Neuron (in vitro differentiated cells): Measurements from ENCODE around the gene ZNF106.

Source experiments
- H2AFZ ChIP-seq: one replicate; pipeline ENCODE4 v1.6.1; 2013; ENCODE audit warnings: low read depth, mild to moderate bottlenecking, inconsistent platforms, low read length, moderate library complexity
- H3K27me3 ChIP-seq: one replicate; pipeline ENCODE4 v1.6.1; 2013; ENCODE audit warnings: low read length; ENCODE audit not compliant: insufficient read depth
- H3K36me3 ChIP-seq: one replicate; pipeline ENCODE4 v1.6.1; 2013; ENCODE audit warnings: low read length; ENCODE audit not compliant: insufficient read depth
- H3K4me1 ChIP-seq: one replicate; pipeline ENCODE4 v1.6.1; 2013; ENCODE audit warnings: low read length; ENCODE audit not compliant: insufficient read depth
- H3K4me3 ChIP-seq: 2 replicates; pipeline ENCODE4 v1.5.1; 2013; ENCODE audit warnings: mild to moderate bottlenecking, low read length, moderate library complexity
- H3K9me3 ChIP-seq: one replicate; pipeline ENCODE4 v1.6.1; 2013; ENCODE audit warnings: low read length

The ZNF106 gene

DNA sequence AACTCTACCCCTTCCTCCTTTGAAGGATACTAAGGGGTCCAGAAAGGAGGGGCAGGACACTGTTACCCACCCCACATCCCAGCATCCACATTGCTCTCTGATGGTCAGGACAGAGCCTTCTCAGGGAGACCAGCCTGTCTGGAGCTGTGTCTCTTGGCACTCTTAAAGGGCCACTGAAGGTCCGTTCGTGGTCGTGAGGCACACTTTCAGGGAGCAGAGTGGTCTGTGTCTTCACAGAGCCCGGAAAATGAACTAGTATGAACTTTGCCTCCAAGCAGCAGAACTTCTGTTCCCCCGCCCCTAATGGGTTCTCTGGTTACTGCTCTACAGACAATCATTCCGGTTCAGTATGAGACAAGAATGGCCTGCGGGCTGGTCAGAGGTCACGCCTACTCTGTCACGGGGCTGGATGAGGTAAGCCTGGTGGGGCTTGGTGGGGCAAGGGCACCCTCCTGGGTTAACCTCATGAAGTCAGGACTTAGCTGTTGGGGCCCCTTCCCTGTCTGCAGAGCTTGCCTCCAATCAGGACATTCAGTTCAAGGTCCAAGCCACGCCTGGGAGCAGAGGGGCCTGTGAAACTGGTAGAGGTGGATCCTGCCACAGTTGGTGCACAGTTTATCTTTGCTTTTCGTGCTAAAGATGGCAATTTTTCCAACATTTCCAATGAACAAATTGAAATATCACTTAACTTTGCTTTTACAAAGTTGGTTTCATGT is 98.5 kb downstream of the ZNF106 start:
- no peaks in the 10 kb centered on the region for H3K36me3 ChIP-seq
- no peak overlapping the region for H3K4me3 ChIP-seq
- no peaks in the 10 kb centered on the region for H3K4me1 ChIP-seq
- no peak overlapping the region for H2AFZ ChIP-seq
- H3K9me3 ChIP-seq, result no peaks in the 10 kb centered on the region
- H3K27me3 ChIP-seq, result no peaks in the 10 kb centered on the region

DNA sequence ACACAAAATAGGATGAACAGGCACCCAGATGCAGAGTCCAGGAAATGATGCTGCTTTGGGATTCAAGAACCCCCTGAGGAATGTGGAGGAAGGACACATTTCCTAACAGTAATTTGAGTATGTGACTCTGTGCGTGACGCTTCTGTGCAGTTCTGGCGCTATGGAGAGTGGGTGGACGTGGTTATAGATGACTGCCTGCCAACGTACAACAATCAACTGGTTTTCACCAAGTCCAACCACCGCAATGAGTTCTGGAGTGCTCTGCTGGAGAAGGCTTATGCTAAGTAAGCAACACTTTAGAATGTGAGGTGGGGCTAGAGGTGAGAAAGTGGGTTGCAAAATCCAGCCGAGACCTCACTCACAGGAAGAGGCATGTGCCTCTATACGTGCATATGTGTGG is 103.3 kb downstream of the ZNF106 start:
- Histone ChIP-seq H3K9me3 (no peaks in the 10 kb centered on the region), H3K36me3 (no peaks in the 10 kb centered on the region), H2AFZ (no peak overlapping the region), H3K4me3 (no peak overlapping the region), H3K27me3 (no peaks in the 10 kb centered on the region), H3K4me1 (no peaks in the 10 kb centered on the region)

GRCh38 chr15:42385980-42386700 is 104.8 kb downstream of the ZNF106 start:
- Histone ChIP-seq H3K27me3 (no peaks in the 10 kb centered on the region), H3K4me1 (no peaks in the 10 kb centered on the region), H3K4me3 (no peak overlapping the region), H3K36me3 (no peaks in the 10 kb centered on the region), H3K9me3 (no peaks in the 10 kb centered on the region), H2AFZ (no peak overlapping the region)

DNA sequence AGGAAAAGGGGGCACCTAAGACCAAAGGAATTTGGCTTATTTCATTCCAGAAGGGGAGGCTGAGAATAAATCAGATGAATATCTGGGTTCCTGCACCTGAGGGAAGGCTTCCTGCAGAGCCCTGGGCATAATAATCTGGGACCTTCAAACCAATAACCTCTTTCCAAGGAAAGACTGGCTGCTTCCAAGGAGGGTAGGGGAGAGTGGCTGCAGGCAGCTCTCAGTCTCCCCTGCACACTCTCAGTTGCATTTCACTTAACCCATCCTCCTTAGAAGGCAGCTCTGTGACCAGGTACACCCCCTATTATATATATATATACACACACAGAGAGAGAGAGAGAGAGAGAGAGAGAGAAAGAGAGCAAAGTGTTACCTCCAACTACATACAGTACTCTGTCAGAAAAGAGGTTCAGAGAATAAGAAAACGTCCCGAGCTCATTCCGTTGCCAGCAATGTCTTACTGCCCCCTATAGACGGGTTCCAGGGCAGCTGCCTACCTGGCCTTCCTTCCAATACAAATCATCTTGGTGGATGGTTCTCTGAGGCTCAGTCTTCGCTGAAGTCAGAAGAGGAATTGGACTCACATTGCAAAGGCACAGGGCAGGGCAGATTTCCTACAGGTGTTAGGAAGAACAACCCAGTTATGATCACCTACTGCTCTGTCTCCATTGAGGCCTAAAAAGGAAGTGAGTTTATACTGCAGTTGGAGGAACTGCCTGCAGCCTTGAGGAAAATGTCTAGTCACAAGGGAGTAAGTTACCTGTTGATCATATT is 105.5 kb downstream of the ZNF106 start:
- H3K4me1 ChIP-seq, result no peaks in the 10 kb centered on the region
- no peak overlapping the region for H2AFZ ChIP-seq
- no peak overlapping the region for H3K4me3 ChIP-seq
- H3K27me3 ChIP-seq, result no peaks in the 10 kb centered on the region
- no peaks in the 10 kb centered on the region for H3K36me3 ChIP-seq
- no peaks in the 10 kb centered on the region for H3K9me3 ChIP-seq

- Histone ChIP-seq H2AFZ (no peak overlapping the region), H3K4me3 (no peak overlapping the region), H3K4me1 (no peaks in the 10 kb centered on the region), H3K36me3 (no peaks in the 10 kb centered on the region), H3K9me3 (no peaks in the 10 kb centered on the region), H3K27me3 (no peaks in the 10 kb centered on the region)
Observed at GRCh38 chr15:42384597-42384996, 106.3 kb downstream of the ZNF106 start.

DNA sequence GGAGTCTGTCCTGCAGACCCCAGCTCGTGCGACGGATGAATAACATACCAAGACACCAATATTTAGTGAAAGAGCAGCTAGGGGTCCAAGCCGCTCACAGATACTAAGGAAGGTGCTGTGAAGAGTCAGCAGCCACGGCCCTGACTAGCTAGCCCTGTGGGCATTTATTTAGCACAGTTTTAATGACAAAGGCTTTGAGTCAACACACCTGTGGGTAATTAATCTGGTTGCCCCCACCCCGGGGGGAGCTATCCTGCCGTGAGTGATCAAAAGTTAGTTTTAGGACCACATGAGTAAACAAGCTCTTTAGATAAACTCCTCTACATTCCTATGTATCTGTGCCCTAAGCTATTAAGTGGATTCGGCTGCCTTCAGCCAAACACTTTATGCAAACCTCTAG is 112.9 kb downstream of the ZNF106 start:
- Histone ChIP-seq H3K36me3 (no peaks in the 10 kb centered on the region), H3K27me3 (no peaks in the 10 kb centered on the region), H3K4me3 (no peak overlapping the region)

GRCh38 chr15:42375941-42376340 is 115.0 kb downstream of the ZNF106 start:
- Histone ChIP-seq H3K9me3 (peaks cover 4% of the 10 kb centered on the region), H3K4me1 (no peaks in the 10 kb centered on the region), H2AFZ (no peak overlapping the region), H3K4me3 (no peak overlapping the region), H3K36me3 (no peaks in the 10 kb centered on the region), H3K27me3 (no peaks in the 10 kb centered on the region)

More for the DNA sequence above, 112.9 kb downstream of the ZNF106 start:
- Histone ChIP-seq H3K9me3 (peaks cover 4% of the 10 kb centered on the region), H3K4me1 (no peaks in the 10 kb centered on the region), H2AFZ (no peak overlapping the region)

DNA sequence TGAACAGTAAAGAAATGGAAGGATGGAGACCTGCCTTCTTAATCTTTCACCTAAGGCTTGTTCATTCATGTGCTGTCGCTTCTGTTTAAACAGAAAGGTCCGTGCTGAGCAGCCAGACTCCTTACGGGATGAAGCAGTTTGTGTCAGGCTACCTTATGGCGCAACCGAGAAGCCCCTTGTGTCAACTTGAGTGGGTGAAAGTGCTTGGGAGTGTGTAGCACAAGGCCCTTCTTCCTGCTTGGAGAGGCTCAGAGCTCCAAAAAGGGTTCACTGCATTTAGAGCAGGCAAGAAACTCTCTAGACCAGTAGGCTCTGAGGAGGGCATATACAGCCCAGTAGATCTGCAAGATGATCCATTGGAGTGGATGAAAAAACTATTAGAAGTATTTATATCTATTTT is 115.7 kb downstream of the ZNF106 start:
- H3K36me3 ChIP-seq, result no peaks in the 10 kb centered on the region
- no peaks in the 10 kb centered on the region for H3K27me3 ChIP-seq

GRCh38 chr15:42374810-42375209 is 116.1 kb downstream of the ZNF106 start:
- no peak overlapping the region for H3K4me3 ChIP-seq
- H3K4me1 ChIP-seq, result no peaks in the 10 kb centered on the region
- H3K36me3 ChIP-seq, result no peaks in the 10 kb centered on the region
- no peaks in the 10 kb centered on the region for H3K27me3 ChIP-seq
- H2AFZ ChIP-seq, result no peak overlapping the region
- H3K9me3 ChIP-seq, result peaks cover 4% of the 10 kb centered on the region

More for the DNA sequence above, 115.7 kb downstream of the ZNF106 start:
- no peak overlapping the region for H3K4me3 ChIP-seq
- peaks cover 4% of the 10 kb centered on the region for H3K9me3 ChIP-seq
- no peak overlapping the region for H2AFZ ChIP-seq
- H3K4me1 ChIP-seq, result no peaks in the 10 kb centered on the region

DNA sequence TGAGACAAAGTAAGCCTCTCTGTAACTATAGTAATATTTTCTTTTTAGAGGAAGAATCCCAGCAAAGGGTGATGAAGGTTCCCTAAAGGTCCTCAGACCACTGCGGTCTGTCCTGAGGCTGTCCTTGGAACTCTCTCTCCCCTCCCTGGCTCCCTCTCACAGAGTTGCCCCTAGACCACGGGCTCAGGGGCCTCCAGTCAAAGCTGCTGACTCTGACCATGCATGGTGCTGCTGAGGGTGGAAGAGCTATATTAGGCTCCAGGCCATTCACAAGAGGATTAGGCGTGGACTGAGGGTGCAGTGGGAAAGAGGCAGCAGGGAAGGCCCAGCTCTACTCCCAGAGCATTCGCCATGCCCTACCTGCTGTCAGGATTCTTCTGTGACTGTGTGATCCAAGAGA is 117.0 kb downstream of the ZNF106 start:
- no peaks in the 10 kb centered on the region for H3K36me3 ChIP-seq
- no peak overlapping the region for H2AFZ ChIP-seq

DNA sequence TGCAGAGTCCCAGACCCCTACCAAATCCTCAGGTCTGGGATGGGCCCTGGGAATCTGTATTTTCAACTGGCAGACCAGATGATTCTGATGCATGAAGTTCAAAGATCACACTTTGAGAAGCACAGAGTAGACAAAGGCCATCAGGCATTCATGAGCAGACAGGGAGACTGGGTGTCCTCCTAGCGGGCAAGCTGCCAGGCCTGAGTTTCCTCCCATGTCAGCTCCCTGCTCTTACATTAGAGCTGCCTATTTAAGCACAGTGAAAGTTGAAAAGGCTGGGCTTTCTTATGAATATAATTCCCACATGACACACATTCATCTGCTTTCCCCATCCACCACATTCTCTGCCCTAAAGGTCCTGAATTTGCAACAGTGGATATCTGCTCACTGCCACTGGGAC is 117.7 kb downstream of the ZNF106 start:
- no peaks in the 10 kb centered on the region for H3K4me1 ChIP-seq
- H3K27me3 ChIP-seq, result no peaks in the 10 kb centered on the region
- no peak overlapping the region for H2AFZ ChIP-seq
- H3K4me3 ChIP-seq, result no peak overlapping the region
- peaks cover 4% of the 10 kb centered on the region for H3K9me3 ChIP-seq
- H3K36me3 ChIP-seq, result no peaks in the 10 kb centered on the region

More for the DNA sequence above, 117.0 kb downstream of the ZNF106 start:
- no peaks in the 10 kb centered on the region for H3K4me1 ChIP-seq
- H3K9me3 ChIP-seq, result peaks cover 4% of the 10 kb centered on the region
- no peaks in the 10 kb centered on the region for H3K27me3 ChIP-seq
- H3K4me3 ChIP-seq, result no peak overlapping the region

DNA sequence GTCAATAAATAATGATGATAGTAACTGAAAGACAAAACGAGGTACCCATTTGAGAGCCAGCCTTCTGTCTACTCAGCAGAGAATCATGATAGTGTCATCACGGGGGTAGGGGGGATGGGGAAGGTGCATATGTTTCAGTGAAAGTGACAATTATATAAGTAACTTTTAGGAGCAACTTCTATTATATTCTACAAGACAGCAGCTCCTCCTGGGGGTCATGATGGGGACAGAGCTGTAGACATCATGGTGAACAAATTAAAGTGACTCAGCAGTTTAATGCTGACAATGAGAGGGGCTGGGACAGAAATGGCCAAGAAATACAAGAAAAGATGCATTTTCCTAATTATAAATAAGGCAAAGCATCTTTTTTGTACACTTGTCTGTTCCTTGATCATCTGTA is 119.8 kb downstream of the ZNF106 start:
- Histone ChIP-seq H3K4me1 (no peaks in the 10 kb centered on the region), H3K36me3 (no peaks in the 10 kb centered on the region), H3K4me3 (no peak overlapping the region), H3K9me3 (no peaks in the 10 kb centered on the region), H2AFZ (no peak overlapping the region), H3K27me3 (no peaks in the 10 kb centered on the region)

DNA sequence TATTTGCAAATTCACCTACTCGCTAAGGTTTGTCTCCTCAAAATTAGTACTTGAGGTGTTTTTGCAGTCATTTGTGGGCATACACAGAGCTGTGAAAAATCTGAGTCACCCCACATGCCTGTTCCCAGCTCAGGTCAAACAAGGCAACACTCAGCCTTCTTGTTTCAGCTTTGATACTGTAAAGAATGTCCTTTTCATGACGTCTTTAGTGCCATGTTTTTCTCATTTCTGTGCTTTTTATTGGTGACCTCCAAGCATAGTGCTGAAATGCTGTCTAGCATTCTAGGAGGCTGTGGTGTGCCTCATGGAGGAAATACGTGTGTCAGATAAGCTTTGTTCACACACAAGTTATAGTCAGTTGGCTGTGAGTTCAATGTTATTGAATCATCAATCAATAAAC is 122.8 kb downstream of the ZNF106 start:
- Histone ChIP-seq H2AFZ (no peak overlapping the region), H3K27me3 (no peaks in the 10 kb centered on the region), H3K9me3 (no peaks in the 10 kb centered on the region), H3K4me3 (no peak overlapping the region), H3K36me3 (no peaks in the 10 kb centered on the region), H3K4me1 (no peaks in the 10 kb centered on the region)
